Natural killer cell (primary cell): ENCODE measurements around the gene ELOVL2. TPM values are rescaled to one million over a fixed set of nuclear protein-coding genes. Genes with fewer than 3 reads are reported as not detected.

Source experiments
- ATAC-seq, 3 donors: fragments of 150-1000 bp in 2 of 3; fragments of 200-7000 bp in 1 of 3; cut with Tn5 transposase; 1 replicate in 1 of 3; 2 replicates in 2 of 3; pipeline ENCODE4 v1.10.0; 2021; ENCODE audit warnings: mild to moderate bottlenecking in 2 of 3, moderate library complexity in 2 of 3
- DNase-seq, 2 donors: peaks; one replicate each; pipeline versions ENCODE4 v3.0.0 to v3.0.0-alpha.2; 2013 to 2021; ENCODE audit warnings: mixed read lengths in 1 of 2
- H3K27ac ChIP-seq: one replicate; pipeline ENCODE4 v1.5.1; 2013; ENCODE audit warnings: mild to moderate bottlenecking, low read length
- H3K27me3 ChIP-seq: one replicate; pipeline ENCODE4 v1.6.1; 2013; ENCODE audit warnings: low read length; ENCODE audit not compliant: control insufficient read depth, insufficient read depth
- H3K36me3 ChIP-seq: one replicate; pipeline ENCODE4 v1.6.1; 2013; ENCODE audit warnings: low read length; ENCODE audit not compliant: control insufficient read depth, insufficient read depth
- H3K4me1 ChIP-seq: one replicate; pipeline ENCODE4 v1.6.1; 2013; ENCODE audit warnings: low read length; ENCODE audit not compliant: control insufficient read depth, insufficient read depth
- H3K4me3 ChIP-seq: one replicate; pipeline ENCODE4 v1.5.1; 2013; ENCODE audit warnings: low read length
- H3K9me3 ChIP-seq: one replicate; pipeline ENCODE4 v1.6.1; 2013; ENCODE audit warnings: low read length; ENCODE audit not compliant: control insufficient read depth, insufficient read depth
- H3K27ac Mint-ChIP-seq, 2 donors: one replicate each; pipeline ENCODE4 v1.8.0; 2022; ENCODE audit warnings: mild to moderate bottlenecking in 2 of 2, mixed read lengths in 2 of 2, moderate library complexity in 1 of 2
- H3K27me3 Mint-ChIP-seq, 2 donors: one replicate each; pipeline ENCODE4 v1.8.0; 2022; ENCODE audit warnings: low read depth in 2 of 2, mixed read lengths in 2 of 2
- H3K36me3 Mint-ChIP-seq: one replicate; pipeline ENCODE4 v1.8.0; 2022; ENCODE audit warnings: mixed read lengths
- H3K4me1 Mint-ChIP-seq, 2 donors: one replicate each; pipeline ENCODE4 v1.8.0; 2022; ENCODE audit warnings: mixed read lengths in 2 of 2
- H3K4me3 Mint-ChIP-seq: one replicate; pipeline ENCODE4 v1.8.0; 2022; ENCODE audit warnings: mild to moderate bottlenecking, moderate library complexity, mixed read lengths
- H3K9me3 Mint-ChIP-seq, 2 donors: one replicate each; pipeline ENCODE4 v1.8.0; 2022; ENCODE audit warnings: mixed read lengths in 2 of 2
- CTCF ChIP-seq: fragments of 200-600 bp; IDR thresholded peaks from one replicate; pipeline ENCODE4 v1.8.0; 2022; ENCODE audit warnings: antibody characterized with exemption
- WGBS: methylation state at CpG from one replicate; pipeline ENCODE4 v1.1.7; 2013; ENCODE audit warnings: missing lambda C conversion rate; ENCODE audit not compliant: insufficient coverage; 5-methylcytosine and 5-hydroxymethylcytosine counted together
- intact Hi-C: fragments of 100-400 bp; cut with micrococcal nuclease; formaldehyde crosslinking; loops from one replicate; pipeline ENCODE4 v1.14.2; 2022
- total RNA-seq, 4 donors: library from RNA; stranded (reverse); fragments of 120-200 nt in 1 of 4; gene quantifications; one replicate each; pipeline versions ENCODE4 v1.2.3 to v1.2.4, GENCODE V29; 2013 to 2022

ELOVL2 gene
- total RNA-seq, 3 donors from 2014 or later (not counting 1 experiment from before 2014, with no cell fraction given), result not detected

DNA sequence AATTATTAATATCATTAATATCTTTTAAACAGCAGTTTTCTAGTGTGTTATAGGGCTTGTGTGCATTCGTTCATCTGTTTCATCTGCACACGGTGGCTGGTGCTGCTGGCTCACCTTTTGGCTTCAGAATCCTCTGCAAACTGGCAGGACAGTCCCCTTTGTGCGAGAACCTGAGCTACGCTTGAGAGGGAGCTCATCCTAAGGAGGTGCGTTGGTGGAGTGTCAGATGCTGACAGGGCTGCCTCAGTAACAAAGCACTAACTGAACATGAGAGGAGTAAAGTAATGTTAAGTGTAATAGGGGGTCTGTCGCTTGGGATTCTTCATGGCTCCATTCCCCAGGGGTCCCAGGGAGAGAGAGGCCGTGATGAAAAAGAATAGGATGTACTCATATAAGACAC is 22.4 kb downstream of the ELOVL2 start:
- DNase-seq, result no peak
- peaks cover 18 to 42% of the 10 kb centered on the region in 2 donors for H3K27me3 Mint-ChIP-seq
- Histone ChIP-seq H3K4me3 (no peak overlapping the region), H3K9me3 (no peaks in the 10 kb centered on the region), H3K4me1 (no peaks in the 10 kb centered on the region), H3K27ac (no peak overlapping the region), H3K36me3 (no peaks in the 10 kb centered on the region), H3K27me3 (no peaks in the 10 kb centered on the region)
- no peaks in the 10 kb centered on the region for H3K36me3 Mint-ChIP-seq
- no peak overlapping the region for H3K4me3 Mint-ChIP-seq
- no peaks in the 10 kb centered on the region for H3K4me1 Mint-ChIP-seq
- H3K27ac Mint-ChIP-seq, result no peak overlapping the region
- 83% methylated on average over 7 of the region's 7 CpGs for WGBS
- no peak for ATAC-seq
- no peaks in the 10 kb centered on the region for H3K9me3 Mint-ChIP-seq
- TF ChIP-seq CTCF, result no peak
- intact Hi-C loops, result no loop called here

- intact Hi-C loops, result no loop called here
These were observed 23.1 kb downstream of the ELOVL2 start for GRCh38 chr6:11021003-11021402.

GRCh38 chr6:11018225-11018624 is 25.9 kb downstream of the ELOVL2 start:
- Mint-ChIP-seq H3K4me3 (no peak overlapping the region), H3K9me3 (no peaks in the 10 kb centered on the region), H3K36me3 (no peaks in the 10 kb centered on the region), H3K27me3 (peaks cover 24 to 34% of the 10 kb centered on the region in 2 donors), H3K27ac (no peak overlapping the region), H3K4me1 (no peaks in the 10 kb centered on the region)
- ATAC-seq, result no peak
- H3K4me1 ChIP-seq, result no peaks in the 10 kb centered on the region
- H3K27me3 ChIP-seq, result no peaks in the 10 kb centered on the region
- DNase-seq, result no peak
- H3K9me3 ChIP-seq, result no peaks in the 10 kb centered on the region
- no peaks in the 10 kb centered on the region for H3K36me3 ChIP-seq
- no peak overlapping the region for H3K4me3 ChIP-seq
- no peak for TF ChIP-seq CTCF
- H3K27ac ChIP-seq, result no peak overlapping the region
- 79% methylated on average over 2 of the region's 2 CpGs for WGBS
- intact Hi-C loops, result no loop called here

More at GRCh38 chr6:11021003-11021402, 23.1 kb downstream of the ELOVL2 start:
- H3K9me3 Mint-ChIP-seq, result no peaks in the 10 kb centered on the region
- H3K27me3 Mint-ChIP-seq, result peaks cover 16 to 40% of the 10 kb centered on the region in 2 donors
- Histone ChIP-seq H3K4me1 (no peaks in the 10 kb centered on the region), H3K9me3 (no peaks in the 10 kb centered on the region), H3K27me3 (no peaks in the 10 kb centered on the region), H3K36me3 (no peaks in the 10 kb centered on the region), H3K4me3 (no peak overlapping the region), H3K27ac (no peak overlapping the region)
- DNase-seq (no peak), ATAC-seq (no peak)
- WGBS, result 90% methylated on average over 2 of the region's 2 CpGs
- H3K36me3 Mint-ChIP-seq, result no peaks in the 10 kb centered on the region
- H3K4me3 Mint-ChIP-seq, result no peak overlapping the region
- H3K27ac Mint-ChIP-seq, result no peak overlapping the region
- TF ChIP-seq CTCF, result no peak
- H3K4me1 Mint-ChIP-seq, result no peaks in the 10 kb centered on the region

- DNase-seq, result no peak
- Histone ChIP-seq H3K4me3 (no peak overlapping the region), H3K27me3 (no peaks in the 10 kb centered on the region), H3K27ac (no peak overlapping the region), H3K9me3 (no peaks in the 10 kb centered on the region), H3K4me1 (no peaks in the 10 kb centered on the region), H3K36me3 (no peaks in the 10 kb centered on the region)
- Mint-ChIP-seq H3K4me3 (no peak overlapping the region), H3K9me3 (no peaks in the 10 kb centered on the region), H3K27ac (no peak overlapping the region), H3K4me1 (no peaks in the 10 kb centered on the region), H3K27me3 (peaks cover 25 to 39% of the 10 kb centered on the region in 2 donors), H3K36me3 (no peaks in the 10 kb centered on the region)
- no peak for ATAC-seq
- no peak for TF ChIP-seq CTCF
- intact Hi-C loops, result no loop called here
- WGBS, result 86% methylated on average over 3 of the region's 3 CpGs
These were observed 27.0 kb downstream of the ELOVL2 start for GRCh38 chr6:11017090-11017489.
